Rectal smooth muscle tissue (tissue), 1 donor: ENCODE measurements around the gene NXT2.
"Not testable (repeated sequence)": the region's sequence is repeated elsewhere in the genome, so short reads cannot be mapped to it uniquely, and the experiment has no call there.

ENCODE experiments used
- H3K27ac ChIP-seq: one replicate; pipeline ENCODE4 v1.7.0; 2013; ENCODE audit warnings: low read depth, low read length, inconsistent platforms
- H3K27me3 ChIP-seq: one replicate; pipeline ENCODE4 v1.7.0; 2013; ENCODE audit warnings: low read length; ENCODE audit not compliant: control insufficient read depth, insufficient read depth
- H3K36me3 ChIP-seq: one replicate; pipeline ENCODE4 v1.7.0; 2013; ENCODE audit warnings: low read length; ENCODE audit not compliant: control insufficient read depth, insufficient read depth
- H3K4me1 ChIP-seq: one replicate; pipeline ENCODE4 v1.7.0; 2013; ENCODE audit warnings: low read length; ENCODE audit not compliant: control insufficient read depth, insufficient read depth
- H3K4me3 ChIP-seq: one replicate; pipeline ENCODE4 v1.7.0; 2013; ENCODE audit warnings: low read length
- H3K9ac ChIP-seq: one replicate; pipeline ENCODE4 v1.7.0; 2013; ENCODE audit warnings: low read length

NXT2 gene

DNA sequence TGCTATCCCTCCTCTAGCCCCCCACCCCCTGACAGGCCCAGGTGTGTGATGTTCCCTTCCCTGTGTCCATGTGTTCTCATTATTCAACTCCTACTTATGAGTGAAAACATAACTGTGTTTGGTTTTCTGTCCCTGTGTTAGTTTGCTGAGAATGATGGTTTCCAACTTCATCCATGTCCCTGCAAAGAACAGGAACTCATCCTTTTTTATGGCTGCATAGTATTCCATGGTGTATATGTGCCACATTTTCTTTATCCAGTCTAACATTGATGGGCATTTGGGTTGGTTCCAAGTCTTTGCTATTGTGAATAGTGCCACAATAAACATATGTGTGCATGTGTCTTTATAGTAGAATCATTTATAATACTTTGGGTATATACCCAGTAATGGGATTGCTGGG is 2.4 kb downstream of the NXT2 start:
- H3K27me3 ChIP-seq, H3K36me3 ChIP-seq, H3K4me1 ChIP-seq, H3K27ac ChIP-seq, H3K9ac ChIP-seq, H3K4me3 ChIP-seq: not testable (repeated sequence)

DNA sequence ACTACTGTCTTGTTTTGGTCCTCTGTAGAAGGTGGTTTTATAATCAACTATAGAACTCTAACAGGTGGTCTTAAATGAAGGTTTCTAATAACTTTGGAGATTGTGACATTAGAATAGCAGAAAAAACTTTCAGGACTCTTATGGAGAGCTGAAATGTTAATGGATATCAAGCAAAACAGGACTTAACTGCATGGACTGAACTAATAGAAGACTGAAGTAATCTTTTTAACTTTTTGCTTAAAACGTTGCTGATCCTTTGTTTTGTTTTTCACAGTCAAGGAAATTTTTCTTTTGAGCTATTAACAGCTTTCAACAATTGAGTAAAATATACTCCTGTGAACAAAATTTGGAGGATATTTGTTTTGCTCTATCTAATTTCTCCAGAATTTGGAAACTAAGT is 17.2 kb downstream of the NXT2 start:
- Histone ChIP-seq H3K4me1 (no peaks in the 10 kb centered on the region), H3K9ac (no peak overlapping the region), H3K36me3 (no peaks in the 10 kb centered on the region), H3K27me3 (peaks cover 3% of the 10 kb centered on the region), H3K27ac (no peak overlapping the region), H3K4me3 (no peak overlapping the region)

DNA sequence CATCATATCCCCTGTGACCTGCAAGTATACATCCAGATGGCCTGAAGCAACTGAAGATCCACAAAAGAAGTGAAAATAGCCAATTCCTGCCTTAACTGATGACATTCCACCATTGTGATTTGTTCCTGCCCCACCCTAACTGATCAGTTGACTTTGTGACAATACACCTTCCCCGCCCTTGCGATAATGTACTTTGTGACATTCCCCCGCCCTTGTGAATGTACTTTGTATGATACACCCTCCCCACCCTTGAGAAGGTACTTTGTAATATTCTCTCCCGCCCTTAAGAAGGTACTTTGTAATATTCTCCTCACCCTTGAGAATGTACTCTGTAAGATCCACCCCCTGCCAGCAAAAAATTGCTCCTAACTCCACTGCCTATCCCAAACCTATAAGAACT is 39.4 kb downstream of the NXT2 start:
- H3K4me1 ChIP-seq, H3K27ac ChIP-seq, H3K9ac ChIP-seq, H3K27me3 ChIP-seq, H3K4me3 ChIP-seq, H3K36me3 ChIP-seq: not testable (repeated sequence)

DNA sequence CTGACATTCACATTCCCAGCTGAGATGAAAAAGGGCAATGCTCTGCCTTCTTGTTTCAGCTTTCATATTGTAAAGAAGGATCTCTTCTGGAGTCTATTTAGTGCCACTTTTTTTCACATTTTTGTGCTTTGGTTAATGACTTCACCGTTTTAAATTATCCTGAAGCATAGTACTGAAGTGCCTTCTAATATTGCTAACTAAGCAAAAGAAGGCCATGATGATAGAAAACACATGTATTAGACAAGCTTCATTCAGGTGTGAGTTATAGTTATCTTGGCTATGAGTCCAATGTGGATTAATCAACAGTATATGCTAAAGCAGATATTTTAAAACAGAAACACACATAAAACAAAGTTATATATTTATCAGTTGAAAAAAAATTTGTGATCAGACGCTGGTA is 40.4 kb downstream of the NXT2 start:
- no peak overlapping the region for H3K27ac ChIP-seq
- H3K36me3 ChIP-seq: no peaks in the 10 kb centered on the region
- H3K4me3 ChIP-seq: no peak overlapping the region
- no peaks in the 10 kb centered on the region for H3K27me3 ChIP-seq
- H3K4me1 ChIP-seq: no peaks in the 10 kb centered on the region
- H3K9ac ChIP-seq: no peak overlapping the region

DNA sequence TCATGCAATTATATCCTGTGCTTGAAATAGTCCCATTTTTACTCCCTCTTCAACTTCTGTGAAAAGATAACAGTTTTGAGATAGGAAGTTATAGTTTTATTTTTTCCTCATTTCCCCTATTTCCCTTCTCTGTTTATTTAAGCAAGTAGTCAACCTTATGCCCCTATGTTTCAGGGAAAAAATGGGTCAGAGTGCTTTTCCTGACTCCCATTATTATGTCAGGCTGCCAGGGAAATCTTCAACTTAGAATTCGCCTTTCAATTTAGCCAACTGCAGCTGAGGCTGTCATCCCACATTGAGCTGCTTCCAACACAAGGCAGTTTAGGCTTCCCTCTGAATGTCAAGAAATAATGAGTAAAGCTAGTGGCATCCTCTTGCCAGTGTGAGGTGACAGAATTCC is 42.3 kb downstream of the NXT2 start:
- Histone ChIP-seq H3K36me3 (no peaks in the 10 kb centered on the region), H3K27ac (no peak overlapping the region), H3K4me1 (no peaks in the 10 kb centered on the region), H3K4me3 (no peak overlapping the region), H3K9ac (no peak overlapping the region), H3K27me3 (no peaks in the 10 kb centered on the region)

DNA sequence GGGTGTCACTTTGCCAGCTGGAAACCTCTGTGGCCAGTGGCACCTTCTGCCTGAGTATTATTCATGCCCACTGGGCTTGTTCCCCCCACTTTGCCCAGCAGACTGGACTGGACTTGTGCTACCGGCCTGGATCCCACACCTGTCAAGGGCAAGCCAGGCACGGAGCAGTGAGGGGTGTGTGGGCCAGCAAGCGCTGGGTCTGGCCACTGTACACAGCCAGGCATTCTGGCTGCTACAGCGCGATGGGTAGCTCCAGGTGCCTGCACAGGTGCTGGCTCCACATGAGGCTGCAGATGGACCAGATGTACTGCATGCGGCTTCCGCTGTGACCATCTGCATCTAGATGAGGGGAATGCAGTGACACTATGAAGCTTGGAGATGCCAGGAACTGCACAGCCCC is 48.8 kb downstream of the NXT2 start:
- Histone ChIP-seq H3K36me3 (no peaks in the 10 kb centered on the region), H3K4me3 (no peak overlapping the region), H3K27me3 (no peaks in the 10 kb centered on the region), H3K9ac (no peak overlapping the region), H3K4me1 (no peaks in the 10 kb centered on the region), H3K27ac (no peak overlapping the region)

DNA sequence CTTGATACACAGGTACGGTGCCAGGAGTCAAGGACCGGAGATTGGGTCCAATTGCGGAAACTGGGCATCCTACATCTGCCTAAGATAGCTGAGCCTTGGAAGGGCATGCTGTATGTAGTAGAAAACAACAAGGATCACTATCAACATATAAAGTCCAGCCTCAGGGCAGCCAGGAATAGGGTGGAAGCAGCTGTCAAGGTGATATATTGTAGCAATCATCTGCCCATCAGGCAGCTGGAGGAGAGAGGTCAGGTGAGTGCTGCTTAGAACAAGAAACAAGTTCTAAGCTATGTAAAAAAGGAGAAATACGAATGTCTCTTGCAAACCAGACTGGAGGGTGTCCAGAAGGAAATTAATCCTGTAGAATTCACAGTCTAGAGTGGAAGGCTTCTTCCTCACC is 53.5 kb downstream of the NXT2 start:
- no peak overlapping the region for H3K4me3 ChIP-seq
- no peaks in the 10 kb centered on the region for H3K27me3 ChIP-seq
- no peak overlapping the region for H3K9ac ChIP-seq
- no peak overlapping the region for H3K27ac ChIP-seq
- H3K4me1 ChIP-seq: no peaks in the 10 kb centered on the region
- no peaks in the 10 kb centered on the region for H3K36me3 ChIP-seq
